HCT116 (cell line): ENCODE data around the gene OLA1. TPM values are rescaled to one million over a fixed set of nuclear protein-coding genes. Genes with fewer than 3 reads are reported as not detected.

Experiments
- ATAC-seq: fragments of 200-7000 bp; cut with Tn5 transposase; 2 replicates; pipeline ENCODE4 v1.9.1; 2020; ENCODE audit warnings: mild to moderate bottlenecking, moderate library complexity
- BruUV-seq: library from RNA; stranded (reverse); fragments of 400-500 nt; replicated peaks from 2 replicates; lab custom pipeline; 2021; lab: Mats Ljungman, UMichigan
- CTCF ChIA-PET: fragments of 300-600 bp; sonication (Branson Sonifier 250); formaldehyde crosslinking; loops from one replicate; lab custom pipeline; 2021; ENCODE audit warnings: antibody characterized with exemption; lab: Charles Lee
- POLR2A ChIA-PET: fragments of 300-600, 350-600 bp; sonication (Branson Sonifier 250); formaldehyde crosslinking; loops from one replicate; lab custom pipeline; 2021; ENCODE audit warnings: antibody characterized with exemption; lab: Charles Lee
- RAD21 ChIA-PET, 2 experiments: fragments of 300-600 bp; sonication (Branson Sonifier 250); formaldehyde crosslinking; loops; one replicate each; lab custom pipeline; 2023; ENCODE audit warnings: low total read pairs in 2 of 2; ENCODE audit not compliant: uncharacterized antibody in 2 of 2, unreplicated experiment in 2 of 2, low non-redundant PET in 1 of 2; lab: Charles Lee
- DNase-seq: peaks from one replicate; pipeline ENCODE4 v3.0.0-alpha.2; 2010; ENCODE audit warnings: low read depth, low spot score
- H2AFZ ChIP-seq: fragments of 200-600 bp; shearing (Covaris generic), sonication (generic); 2 replicates; pipeline ENCODE4 v1.6.1; 2017; ENCODE audit warnings: low read depth, mixed run types, mixed read lengths, antibody characterized with exemption, low read length; ENCODE audit not compliant: poor library complexity, severe bottlenecking
- H3K27ac ChIP-seq: 2 replicates; pipeline ENCODE4 v1.5.1; 2012; ENCODE audit warnings: low read depth, low read length
- H3K27me3 ChIP-seq: fragments of 200-600 bp; sonication (generic); 2 replicates; pipeline ENCODE4 v1.6.1; 2016; ENCODE audit warnings: mixed run types, low read length, mixed read lengths; ENCODE audit not compliant: insufficient read depth
- H3K36me3 ChIP-seq, 2 experiments: fragments of 200-500 bp in 1 of 2; fragments of 200-600 bp in 1 of 2; sonication (Bioruptor generic) in 1 of 2; sonication (generic) in 1 of 2; 2 replicates each; pipeline versions ENCODE4 v1.5.1 to v1.6.1; 2014 to 2016; ENCODE audit warnings: low read length in 2 of 2, inconsistent platforms in 1 of 2, mixed read lengths in 1 of 2, mixed run types in 1 of 2; ENCODE audit not compliant: insufficient read depth in 2 of 2, control insufficient read depth in 1 of 2
- H3K4me1 ChIP-seq, 2 experiments: fragments of 200-600 bp in 1 of 2; sonication (generic) in 1 of 2; 2 replicates each; pipeline versions ENCODE4 v1.5.1 to v1.6.1; 2012 to 2017; ENCODE audit warnings: low read length in 2 of 2, inconsistent platforms in 1 of 2, mild to moderate bottlenecking in 1 of 2, mixed read lengths in 1 of 2, mixed run types in 1 of 2, moderate library complexity in 1 of 2; ENCODE audit not compliant: insufficient read depth in 2 of 2, control insufficient read depth in 1 of 2
- H3K4me2 ChIP-seq: fragments of 200-600 bp; sonication (generic); 2 replicates; pipeline ENCODE4 v1.6.1; 2017; ENCODE audit warnings: mixed run types, low read length, mixed read lengths
- H3K4me3 ChIP-seq, 2 experiments: fragments of 200-600 bp in 1 of 2; sonication (generic) in 1 of 2; replicated peaks in 1 of 2; 2 replicates each; pipeline ENCODE4 v1.5.1; 2011 to 2016; ENCODE audit warnings: low read length in 2 of 2, control low read depth in 1 of 2, low read depth in 1 of 2, mild to moderate bottlenecking in 1 of 2, mixed read lengths in 1 of 2, mixed run types in 1 of 2
- H3K79me2 ChIP-seq: fragments of 200-600 bp; sonication (generic); 2 replicates; pipeline ENCODE4 v1.6.1; 2017; ENCODE audit warnings: mild to moderate bottlenecking, mixed run types, low read length, moderate library complexity, mixed read lengths; ENCODE audit not compliant: insufficient read depth
- H3K9ac ChIP-seq: fragments of 200-600 bp; sonication (generic); 2 replicates; pipeline ENCODE4 v1.6.1; 2016; ENCODE audit warnings: low read length, mixed read lengths
- H3K9me2 ChIP-seq: fragments of 200-600 bp; sonication (generic), shearing (Covaris generic); 2 replicates; pipeline ENCODE4 v1.6.1; 2017; ENCODE audit warnings: mixed run types, mild to moderate bottlenecking, moderate library complexity; ENCODE audit not compliant: insufficient read depth
- H3K9me3 ChIP-seq, 2 experiments: fragments of 200-500 bp in 1 of 2; fragments of 200-600 bp in 1 of 2; sonication (Bioruptor generic) in 1 of 2; sonication (generic) in 1 of 2; 2 replicates each; pipeline ENCODE4 v1.6.1; 2014 to 2017; ENCODE audit warnings: low read length in 2 of 2, mixed read lengths in 2 of 2, inconsistent platforms in 1 of 2, low read depth in 1 of 2, mild to moderate bottlenecking in 1 of 2, mixed run types in 1 of 2, moderate library complexity in 1 of 2; ENCODE audit not compliant: control insufficient read depth in 1 of 2, insufficient read depth in 1 of 2
- H4K20me1 ChIP-seq: fragments of 200-600 bp; sonication (generic), shearing (Covaris generic); 2 replicates; pipeline ENCODE4 v1.6.1; 2017; ENCODE audit warnings: mixed run types, mild to moderate bottlenecking, moderate library complexity; ENCODE audit not compliant: insufficient read depth
- CBX3 ChIP-seq: IDR thresholded peaks from 2 replicates; pipeline ENCODE4 v1.6.1; 2012; ENCODE audit warnings: low read depth
- CEBPB ChIP-seq: IDR thresholded peaks from 2 replicates; pipeline ENCODE4 v1.6.1; 2012; ENCODE audit warnings: low read depth
- ELF1 ChIP-seq: IDR thresholded peaks from 2 replicates; pipeline ENCODE4 v1.6.1; 2012; ENCODE audit warnings: low read depth, borderline replicate concordance
- EZH2phosphoT487 ChIP-seq: fragments of 200-600 bp; IDR thresholded peaks from 2 replicates; pipeline ENCODE4 v1.6.1; 2018; ENCODE audit warnings: antibody characterized with exemption, borderline replicate concordance
- JUND ChIP-seq: IDR thresholded peaks from 2 replicates; pipeline ENCODE4 v1.6.1; 2012
- POLR2A ChIP-seq: IDR thresholded peaks from 2 replicates; pipeline ENCODE4 v1.7.0; 2011; ENCODE audit warnings: borderline replicate concordance; ENCODE audit not compliant: insufficient read depth, insufficient read length; ENCODE audit errors: extremely low read depth
- POLR2AphosphoS5 ChIP-seq: IDR thresholded peaks from 2 replicates; pipeline ENCODE4 v1.6.1; 2011; ENCODE audit warnings: mild to moderate bottlenecking, low read depth, low read length, moderate library complexity
- RAD21 ChIP-seq: IDR thresholded peaks from 2 replicates; pipeline ENCODE4 v1.6.1; 2012; ENCODE audit warnings: low read depth, mild to moderate bottlenecking
- SIN3A ChIP-seq: IDR thresholded peaks from 2 replicates; pipeline ENCODE4 v1.6.1; 2012; ENCODE audit warnings: low read depth
- SRF ChIP-seq: IDR thresholded peaks from 2 replicates; pipeline ENCODE4 v1.6.1; 2012; ENCODE audit warnings: low read depth
- TCF7L2 ChIP-seq: IDR thresholded peaks from 2 replicates; pipeline ENCODE4 v1.7.0; 2011; ENCODE audit warnings: borderline replicate concordance, inconsistent platforms; ENCODE audit not compliant: insufficient read depth, insufficient read length; ENCODE audit errors: extremely low read depth
- ZBTB33 ChIP-seq: IDR thresholded peaks from 2 replicates; pipeline ENCODE4 v1.6.1; 2011; ENCODE audit warnings: mild to moderate bottlenecking, low read length, moderate library complexity; ENCODE audit not compliant: insufficient replicate concordance; ENCODE audit errors: extremely low read depth
- intact Hi-C: fragments of 100-400 bp; cut with micrococcal nuclease; formaldehyde crosslinking; loops from 2 replicates; pipeline ENCODE4 v1.10.0; 2022
- total RNA-seq: library from RNA; stranded (reverse); gene quantifications from one replicate; pipeline ENCODE4 v1.2.1, GENCODE V29; 2021; ENCODE audit not compliant: unreplicated experiment
- TF ChIP-seq, protein P1 (sequence below), 3 experiments: fragments of 200-600 bp in 1 of 3; sonication (generic) in 1 of 3; IDR thresholded peaks in 2 of 3; conservative IDR thresholded peaks in 1 of 3; 2 replicates each; pipeline ENCODE4 v1.5.1; 2012 to 2017; ENCODE audit warnings: low read depth in 2 of 3, low read length in 2 of 3, antibody characterized with exemption in 1 of 3, borderline replicate concordance in 1 of 3, control low read depth in 1 of 3, mild to moderate bottlenecking in 1 of 3, mixed read lengths in 1 of 3, mixed run types in 1 of 3, moderate library complexity in 1 of 3; ENCODE audit not compliant: insufficient read depth in 1 of 3
- TF ChIP-seq, protein P2 (sequence below): IDR thresholded peaks from 2 replicates; pipeline ENCODE4 v1.6.1; 2012

The OLA1 gene
- total RNA-seq, 1 experiment from 2014 or later = 219 TPM

GRCh38 chr2:174031226-174031625, 217.1 kb downstream of the OLA1 start (continued):
- TF ChIP-seq ZBTB33 = no peak
- TF ChIP-seq POLR2AphosphoS5 = no peak
- TF ChIP-seq RAD21 = no peak
- no peak for TF ChIP-seq SRF
- no peak for TF ChIP-seq SIN3A

DNA sequence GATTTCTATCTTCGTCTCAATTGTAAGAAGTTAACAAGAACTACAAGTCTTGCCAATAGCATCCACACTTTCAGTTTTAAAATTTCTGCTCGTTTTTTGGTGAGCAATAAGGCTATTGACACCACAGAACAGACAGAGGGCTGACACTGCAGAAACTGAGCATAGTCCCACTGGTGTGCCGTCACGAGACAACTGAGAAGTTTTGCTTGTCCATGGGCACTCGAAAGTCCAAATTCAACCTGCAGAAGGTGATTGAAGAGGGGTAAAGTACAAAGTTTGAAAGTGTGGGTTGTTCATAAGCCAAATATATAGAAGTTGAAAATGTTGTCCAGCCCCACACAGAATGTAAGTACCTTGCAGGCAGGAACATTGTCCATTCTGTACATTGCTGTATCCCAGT, 219.4 kb downstream of the OLA1 start:
- no peaks in the 10 kb centered on the region for H3K79me2 ChIP-seq
- H3K9me2 ChIP-seq = no peaks in the 10 kb centered on the region
- H3K9me3 ChIP-seq = no peaks in the 10 kb centered on the region
- RAD21 ChIA-PET = no interaction called here
- no peak overlapping the region for H3K27ac ChIP-seq
- no peak overlapping the region for H3K4me2 ChIP-seq
- POLR2A ChIA-PET = no interaction called here
- no peak for DNase-seq
- no peak overlapping the region for H3K9ac ChIP-seq
- intact Hi-C loops = no loop called here
- peaks cover 0 to 40% of the 10 kb centered on the region in 2 experiments; a peak in 3 of 4 replicates for H3K4me1 ChIP-seq
- no peaks in the 10 kb centered on the region for H4K20me1 ChIP-seq
- H3K36me3 ChIP-seq = no peaks in the 10 kb centered on the region
- ATAC-seq = no peak
- no peak overlapping the region for H3K4me3 ChIP-seq
- no TSS peak for BruUV-seq
- no peaks in the 10 kb centered on the region for H3K27me3 ChIP-seq
- H2AFZ ChIP-seq = no peak overlapping the region
- TF ChIP-seq SRF (no peak), JUND (no peak), CBX3 (no peak), SIN3A (no peak), ELF1 (no peak), TCF7L2 (no peak), EZH2phosphoT487 (no peak), CEBPB (no peak), POLR2A (no peak)
- TF ChIP-seq, protein P1, sequence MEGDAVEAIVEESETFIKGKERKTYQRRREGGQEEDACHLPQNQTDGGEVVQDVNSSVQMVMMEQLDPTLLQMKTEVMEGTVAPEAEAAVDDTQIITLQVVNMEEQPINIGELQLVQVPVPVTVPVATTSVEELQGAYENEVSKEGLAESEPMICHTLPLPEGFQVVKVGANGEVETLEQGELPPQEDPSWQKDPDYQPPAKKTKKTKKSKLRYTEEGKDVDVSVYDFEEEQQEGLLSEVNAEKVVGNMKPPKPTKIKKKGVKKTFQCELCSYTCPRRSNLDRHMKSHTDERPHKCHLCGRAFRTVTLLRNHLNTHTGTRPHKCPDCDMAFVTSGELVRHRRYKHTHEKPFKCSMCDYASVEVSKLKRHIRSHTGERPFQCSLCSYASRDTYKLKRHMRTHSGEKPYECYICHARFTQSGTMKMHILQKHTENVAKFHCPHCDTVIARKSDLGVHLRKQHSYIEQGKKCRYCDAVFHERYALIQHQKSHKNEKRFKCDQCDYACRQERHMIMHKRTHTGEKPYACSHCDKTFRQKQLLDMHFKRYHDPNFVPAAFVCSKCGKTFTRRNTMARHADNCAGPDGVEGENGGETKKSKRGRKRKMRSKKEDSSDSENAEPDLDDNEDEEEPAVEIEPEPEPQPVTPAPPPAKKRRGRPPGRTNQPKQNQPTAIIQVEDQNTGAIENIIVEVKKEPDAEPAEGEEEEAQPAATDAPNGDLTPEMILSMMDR (IDR thresholded peaks at IDR 0.05 in 2 of 3, conservative IDR thresholded peaks at IDR 0.05 in 1 of 3; ENCODE audit: borderline replicate concordance in 1 of 3, insufficient read depth in 1 of 3, low read depth in 2 of 3, low read length in 2 of 3) = no peak
- TF ChIP-seq, protein P2, sequence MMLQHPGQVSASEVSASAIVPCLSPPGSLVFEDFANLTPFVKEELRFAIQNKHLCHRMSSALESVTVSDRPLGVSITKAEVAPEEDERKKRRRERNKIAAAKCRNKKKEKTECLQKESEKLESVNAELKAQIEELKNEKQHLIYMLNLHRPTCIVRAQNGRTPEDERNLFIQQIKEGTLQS = no peak
- CTCF ChIA-PET = no interaction called here
